ENCODE measurements around the gene MYH9. TPM values are rescaled to one million over a fixed set of nuclear protein-coding genes. Genes with fewer than 3 reads are reported as not detected.

MYH9 gene
- total RNA-seq, 1 donor from 2014 or later = 277 TPM

- Mint-ChIP-seq H3K4me3 (peak overlapping the region; percentile 30), H3K36me3 (peaks cover 10% of the 10 kb centered on the region), H3K9me3 (no peaks in the 10 kb centered on the region), H3K27ac (peak overlapping the region; percentile 96), H3K4me1 (ENCODE audit: unreplicated experiment) (peaks cover 58% of the 10 kb centered on the region), H3K27me3 (no peaks in the 10 kb centered on the region)
- no peak for TF ChIP-seq CTCF (conservative IDR thresholded peaks at IDR 0.05)
- no peak for DNase-seq (ENCODE audit: extremely low spot score, unreplicated experiment)
Measured at GRCh38 chr22:36352803-36353507, 34.8 kb downstream of the MYH9 start.

- Mint-ChIP-seq H3K4me3 (peak overlapping the region; percentile 67), H3K9me3 (no peaks in the 10 kb centered on the region), H3K27ac (peak overlapping the region; percentile 96), H3K27me3 (no peaks in the 10 kb centered on the region), H3K36me3 (peaks cover 10% of the 10 kb centered on the region), H3K4me1 (ENCODE audit: unreplicated experiment) (peaks cover 52% of the 10 kb centered on the region)
- TF ChIP-seq CTCF (conservative IDR thresholded peaks at IDR 0.05) = no peak
- DNase-seq (ENCODE audit: extremely low spot score, unreplicated experiment) = no peak
Measured at GRCh38 chr22:36351921-36352802, 35.6 kb downstream of the MYH9 start.

- H3K4me1 Mint-ChIP-seq (ENCODE audit: unreplicated experiment) = peaks cover 45% of the 10 kb centered on the region
- no peaks in the 10 kb centered on the region for H3K27me3 Mint-ChIP-seq
- no peak for TF ChIP-seq CTCF (conservative IDR thresholded peaks at IDR 0.05)
- no peaks in the 10 kb centered on the region for H3K9me3 Mint-ChIP-seq
- no peak for DNase-seq (ENCODE audit: extremely low spot score, unreplicated experiment)
- peaks cover 6% of the 10 kb centered on the region for H3K36me3 Mint-ChIP-seq
- peak overlapping the region; percentile 67 for H3K4me3 Mint-ChIP-seq
- peak overlapping the region; percentile 96 for H3K27ac Mint-ChIP-seq
Measured at GRCh38 chr22:36350751-36351594, 36.8 kb downstream of the MYH9 start.

- H3K9me3 Mint-ChIP-seq = no peaks in the 10 kb centered on the region
- peaks cover 33% of the 10 kb centered on the region for H3K4me1 Mint-ChIP-seq (ENCODE audit: unreplicated experiment)
- H3K4me3 Mint-ChIP-seq = no peak overlapping the region
- peaks cover 4% of the 10 kb centered on the region for H3K36me3 Mint-ChIP-seq
- no peak for DNase-seq (ENCODE audit: extremely low spot score, unreplicated experiment)
- no peaks in the 10 kb centered on the region for H3K27me3 Mint-ChIP-seq
- no peak for TF ChIP-seq CTCF (conservative IDR thresholded peaks at IDR 0.05)
- peak overlapping the region; percentile 96 for H3K27ac Mint-ChIP-seq
Measured at GRCh38 chr22:36349726-36350125, 38.0 kb downstream of the MYH9 start.

- no peak for TF ChIP-seq CTCF (conservative IDR thresholded peaks at IDR 0.05)
- H3K9me3 Mint-ChIP-seq = no peaks in the 10 kb centered on the region
- H3K4me3 Mint-ChIP-seq = no peak overlapping the region
- DNase-seq (ENCODE audit: extremely low spot score, unreplicated experiment) = no peak
- peak overlapping the region; percentile 96 for H3K27ac Mint-ChIP-seq
- H3K27me3 Mint-ChIP-seq = no peaks in the 10 kb centered on the region
- peaks cover 38% of the 10 kb centered on the region for H3K4me1 Mint-ChIP-seq (ENCODE audit: unreplicated experiment)
- H3K36me3 Mint-ChIP-seq = peaks cover 7% of the 10 kb centered on the region
Measured at GRCh38 chr22:36348760-36349159, 39.0 kb downstream of the MYH9 start.

All from type B pancreatic cell (in vitro differentiated cells).